Globus pallidus (tissue), 1 donor: ENCODE measurements around the gene POLR2M.

Experiments
- DNase-seq: peaks from one replicate; pipeline ENCODE4 v3.0.0-alpha.2; 2015; ENCODE audit warnings: low spot score

Gene POLR2M

DNA sequence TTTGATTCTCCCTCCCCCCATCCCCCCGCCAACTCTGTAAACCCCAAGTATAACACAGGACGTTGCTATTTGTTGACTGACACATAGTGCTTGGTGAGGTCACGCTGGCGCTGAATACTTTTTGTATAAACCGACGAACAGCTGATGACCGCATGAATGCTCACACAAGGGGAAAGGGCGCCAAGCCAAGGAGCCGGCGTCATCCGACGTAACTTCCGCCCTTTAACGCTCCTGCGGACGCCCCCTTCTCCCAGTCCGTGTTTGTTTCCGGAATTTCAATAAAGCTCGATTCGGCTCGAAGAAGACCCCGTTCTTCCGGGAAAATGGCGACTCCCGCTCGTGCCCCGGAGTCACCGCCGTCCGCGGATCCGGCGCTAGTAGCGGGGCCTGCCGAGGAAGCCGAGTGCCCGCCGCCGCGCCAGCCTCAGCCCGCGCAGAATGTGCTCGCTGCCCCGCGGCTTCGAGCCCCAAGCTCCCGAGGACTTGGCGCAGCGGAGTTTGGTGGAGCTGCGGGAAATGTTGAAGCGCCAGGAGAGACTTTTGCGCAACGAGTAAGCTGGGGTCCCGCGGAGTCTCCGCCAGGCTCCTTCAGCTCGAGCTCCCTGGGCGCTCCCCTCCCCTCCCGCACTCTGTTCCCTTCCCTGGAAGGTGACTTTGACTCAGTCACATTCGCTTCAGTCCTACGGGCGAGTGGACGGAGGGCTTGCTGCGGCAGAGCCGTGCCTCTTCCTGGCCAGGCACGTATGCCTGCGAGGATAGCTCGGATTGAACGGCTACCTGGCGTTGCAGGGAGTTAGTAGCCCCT, at the start of gene POLR2M:
TSS of gene POLR2M (plus strand) at position 310 of the 805 bp plus-strand sequence. CDS start at position 439, 129 bp downstream.
- peak; percentile 96 for DNase-seq

DNA sequence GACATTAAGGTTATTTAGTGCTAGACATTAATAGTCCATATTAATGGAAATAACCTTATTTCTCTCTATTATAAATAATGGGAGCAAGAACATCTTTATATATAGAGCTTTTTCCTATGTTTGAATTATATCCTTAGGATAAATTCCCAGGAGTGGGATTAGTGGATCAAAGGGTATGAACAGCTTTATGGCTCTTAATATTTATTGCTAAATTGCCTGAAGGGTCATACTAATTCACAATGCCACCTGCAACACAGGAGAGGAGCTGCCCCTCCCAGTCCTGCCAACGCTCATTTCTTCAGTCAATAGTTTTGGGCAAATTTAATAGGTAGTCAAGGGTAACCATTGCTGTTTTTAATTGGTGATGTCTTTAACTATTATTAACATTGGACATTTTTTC, 48.9 kb upstream of the POLR2M start:
- DNase-seq: no peak

DNA sequence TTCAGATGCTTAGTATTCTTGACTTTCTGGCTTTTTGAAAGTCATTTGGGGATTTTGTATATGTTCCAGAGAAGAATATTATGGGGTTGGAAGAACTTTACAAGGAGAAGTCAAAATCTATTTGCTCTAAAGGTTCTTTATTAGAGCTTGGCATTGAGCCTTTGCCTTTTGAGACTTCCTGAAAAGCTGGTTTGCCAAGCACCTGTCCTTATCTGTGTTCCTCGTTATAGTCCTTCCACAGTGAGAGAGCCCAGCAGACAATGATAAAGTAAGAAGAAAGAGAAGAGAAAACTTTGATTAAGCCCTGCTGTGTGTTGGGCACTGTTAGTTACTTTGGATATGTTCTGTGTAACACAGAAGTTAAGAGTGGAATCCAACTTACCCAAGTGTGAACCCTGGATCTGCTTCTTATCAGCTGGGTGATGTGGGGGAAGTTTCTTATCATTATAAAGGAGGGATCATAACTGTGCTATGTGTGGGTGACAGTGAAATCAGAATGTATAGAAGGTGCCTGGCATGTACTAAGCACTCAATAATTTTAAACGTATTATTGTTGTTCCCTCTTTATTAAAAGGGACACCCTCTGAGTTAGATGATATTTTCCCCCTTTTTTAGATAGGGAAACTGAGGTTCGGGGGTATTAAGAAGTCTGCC, 44.3 kb upstream of the POLR2M start:
- DNase-seq: no peak

DNA sequence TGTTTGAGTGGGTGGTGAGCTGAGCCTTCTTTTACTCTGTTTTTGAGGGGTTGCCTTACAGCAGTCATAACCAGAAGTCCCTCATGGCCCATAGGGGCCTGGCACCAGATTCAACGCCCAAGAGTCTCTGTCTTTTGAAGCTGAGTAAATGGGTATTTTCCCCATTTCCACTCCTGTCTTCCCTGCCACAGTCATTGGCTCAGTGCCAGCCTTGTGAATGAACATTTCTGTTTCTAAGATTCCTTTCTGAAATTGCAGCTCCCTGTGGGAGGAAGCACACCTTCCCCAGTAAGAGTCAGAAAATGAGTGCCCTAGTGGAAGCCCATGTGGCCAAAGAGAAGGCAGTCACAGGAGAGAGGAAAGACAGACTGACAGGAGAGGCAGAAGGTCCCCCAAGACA, 43.7 kb upstream of the POLR2M start:
- DNase-seq: no peak

DNA sequence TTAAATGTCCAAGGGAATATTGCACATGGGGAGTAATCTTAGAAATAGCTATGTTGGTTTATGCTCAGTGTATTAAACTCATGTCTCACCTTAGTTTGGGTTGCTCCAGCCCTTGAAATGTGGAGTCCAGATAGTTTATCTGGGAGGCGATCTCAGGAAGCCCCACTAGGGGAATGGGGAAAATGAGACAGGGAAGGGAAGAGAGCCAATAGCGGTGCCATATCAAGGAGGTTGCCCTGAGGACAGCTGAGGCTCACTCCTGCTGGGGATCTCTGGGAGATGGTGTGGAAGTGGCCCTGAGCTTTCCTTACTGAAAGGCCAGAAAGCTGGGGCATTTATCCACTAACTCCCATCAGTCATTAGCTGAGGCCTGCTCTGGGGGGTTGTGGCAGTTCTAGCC, 43.3 kb upstream of the POLR2M start:
- no peak for DNase-seq

DNA sequence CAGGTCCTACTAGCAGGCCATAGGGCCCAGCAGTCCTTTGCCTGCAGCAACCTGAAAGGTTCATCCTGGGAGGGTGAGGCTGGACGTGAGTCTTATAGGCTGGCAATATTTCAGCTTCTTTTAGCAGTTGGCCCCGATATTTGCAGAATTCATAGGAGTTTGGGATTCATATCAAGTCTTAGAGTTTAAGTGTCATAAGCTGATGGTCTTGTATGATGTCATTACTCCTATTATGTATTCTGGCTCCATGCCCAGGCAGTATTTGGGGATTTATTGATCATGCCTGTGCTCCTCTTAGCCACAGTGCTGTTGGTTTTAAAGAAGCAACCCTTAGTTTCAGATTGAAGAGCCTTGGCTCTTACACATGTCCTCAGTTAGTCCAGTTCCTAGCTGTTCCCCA, 41.3 kb upstream of the POLR2M start:
- DNase-seq: no peak

DNA sequence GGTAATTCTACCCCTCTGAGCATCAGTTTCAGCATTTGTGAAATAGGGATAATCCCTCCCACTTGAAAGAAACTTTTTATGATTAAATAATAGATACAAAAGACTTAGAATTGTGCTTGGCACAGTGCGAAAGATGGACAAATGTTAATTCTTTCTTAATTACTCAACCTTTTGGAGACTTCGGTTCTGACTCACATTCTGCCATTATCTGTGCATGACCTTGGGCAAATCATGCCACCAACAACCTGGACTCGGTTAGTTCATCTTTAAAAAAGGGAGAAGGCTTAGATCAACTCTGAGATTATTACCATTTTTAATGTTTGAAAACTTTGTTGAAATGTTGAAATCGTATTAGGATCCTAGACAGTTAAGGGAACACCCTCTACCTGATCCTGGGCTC, 40.6 kb upstream of the POLR2M start:
- no peak for DNase-seq

DNA sequence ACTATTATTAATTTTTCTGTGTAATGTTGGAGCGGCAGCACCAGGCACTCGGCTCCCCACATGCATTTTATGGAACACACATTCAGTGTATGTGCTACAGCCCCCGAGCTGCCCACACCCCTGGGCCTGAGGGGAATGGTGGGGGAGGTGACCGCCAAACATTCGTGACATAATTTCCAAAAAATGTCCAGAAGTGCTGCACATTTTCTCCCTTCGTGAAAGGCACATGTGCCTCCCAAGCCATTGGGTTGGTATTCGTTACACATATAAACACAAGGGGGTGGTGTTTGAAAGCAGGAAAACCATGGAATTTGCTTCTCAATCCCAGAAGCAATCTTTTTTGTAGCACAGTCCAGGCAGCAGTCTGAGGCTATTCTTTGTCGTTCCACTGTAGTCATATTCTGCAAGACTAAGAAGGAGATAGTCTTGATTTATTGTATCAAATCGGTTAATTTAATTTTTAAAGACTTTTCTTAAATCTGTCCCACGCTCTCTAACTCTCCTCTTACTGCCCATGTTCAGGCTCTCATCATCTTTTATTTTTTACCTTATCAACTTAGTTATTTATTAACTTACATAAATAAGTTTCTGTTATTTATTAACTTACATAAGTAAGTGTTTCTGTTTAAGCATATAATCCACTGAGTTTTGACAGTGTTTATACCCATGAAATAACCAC, 39.2 kb upstream of the POLR2M start:
- peak; percentile 70 for DNase-seq

DNA sequence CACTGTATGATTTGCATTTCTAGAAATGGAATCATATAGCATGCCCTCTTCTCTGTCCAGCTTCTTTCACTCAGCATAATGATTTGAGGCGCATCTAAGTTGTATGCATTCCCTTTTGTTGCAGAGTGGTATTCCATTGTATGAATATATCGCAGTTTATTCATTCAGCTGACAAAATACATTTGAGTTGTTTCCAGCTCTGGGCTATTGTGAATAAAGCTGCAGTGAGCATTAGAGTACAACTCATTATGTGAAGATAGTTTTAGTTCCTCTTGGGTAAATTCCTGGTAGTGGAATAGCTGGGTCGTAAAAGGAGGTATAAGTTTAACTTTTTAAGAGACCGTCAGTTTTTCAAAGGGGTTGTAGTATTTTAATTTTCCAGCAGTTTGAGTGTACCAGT, 38.5 kb upstream of the POLR2M start:
- no peak for DNase-seq

DNA sequence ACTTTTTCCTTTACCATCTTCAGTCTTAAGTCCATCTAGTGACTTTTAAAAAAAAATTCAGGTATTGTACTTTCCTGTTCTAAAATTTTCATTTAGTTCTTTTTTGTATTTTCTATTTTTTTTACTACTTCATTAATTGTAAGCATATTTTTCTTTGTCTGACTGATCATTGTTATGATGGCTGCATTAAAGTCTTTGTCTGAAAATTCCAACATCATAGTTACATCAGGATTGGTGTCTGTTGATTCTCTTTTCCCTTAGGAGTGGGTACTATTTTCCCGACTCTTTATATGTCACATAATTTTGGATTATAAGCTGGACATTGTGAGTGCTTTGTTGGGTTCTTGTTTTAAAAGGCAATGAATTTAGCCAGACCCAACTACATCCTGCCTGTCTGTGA, 34.9 kb upstream of the POLR2M start:
- no peak for DNase-seq

DNA sequence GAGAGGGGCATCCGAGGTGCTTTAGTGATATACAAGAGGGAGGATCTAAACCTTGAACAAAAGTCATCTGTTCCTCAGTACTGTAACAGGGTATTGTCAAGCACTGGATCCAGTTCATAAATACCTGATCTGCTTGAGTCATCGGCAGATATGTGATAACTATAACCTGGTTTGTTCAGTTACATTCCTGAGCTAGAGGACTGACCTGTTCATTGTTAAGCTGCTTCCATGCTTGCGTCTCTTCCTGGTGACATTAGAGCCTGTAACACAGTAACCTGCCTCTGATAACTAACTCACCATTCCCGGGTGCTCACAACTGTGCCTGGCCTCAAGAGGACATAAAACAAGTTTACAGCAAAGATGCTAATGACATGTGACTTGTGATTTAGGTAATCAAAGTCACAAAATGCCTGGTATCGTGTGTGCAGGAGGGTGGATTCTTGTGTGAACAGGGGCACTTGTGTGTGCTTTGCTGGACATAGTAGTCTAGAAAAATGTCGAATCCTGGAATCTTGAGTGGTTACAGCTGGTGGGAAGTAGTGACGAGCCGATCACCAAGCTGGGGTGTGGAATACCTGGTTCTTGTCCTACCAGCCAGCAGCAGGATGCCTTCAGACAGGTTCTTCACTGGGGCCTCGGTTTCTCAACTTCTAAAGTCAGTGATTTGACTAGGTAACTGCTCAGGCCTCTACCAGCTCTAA, 30.9 kb upstream of the POLR2M start:
- DNase-seq: no peak

DNA sequence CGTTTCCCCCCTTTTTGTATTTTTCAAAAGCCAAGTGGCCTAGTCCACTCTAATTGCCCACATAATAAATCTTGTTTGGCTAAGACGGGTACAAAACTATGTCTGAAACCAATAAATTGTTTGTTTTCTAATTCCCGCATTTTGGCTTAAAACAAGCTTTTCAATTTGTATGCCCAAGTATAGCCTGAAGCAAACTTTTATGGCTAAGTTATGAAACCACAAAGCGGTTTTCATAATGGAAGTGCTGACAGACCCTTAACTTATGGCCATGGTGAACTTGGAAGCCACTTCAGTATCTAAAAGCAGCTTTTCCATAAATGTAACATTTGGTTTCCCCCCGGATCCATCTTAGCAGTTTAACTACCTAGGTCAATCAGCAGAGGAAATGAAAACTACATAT, 29.9 kb upstream of the POLR2M start:
- no peak for DNase-seq

DNA sequence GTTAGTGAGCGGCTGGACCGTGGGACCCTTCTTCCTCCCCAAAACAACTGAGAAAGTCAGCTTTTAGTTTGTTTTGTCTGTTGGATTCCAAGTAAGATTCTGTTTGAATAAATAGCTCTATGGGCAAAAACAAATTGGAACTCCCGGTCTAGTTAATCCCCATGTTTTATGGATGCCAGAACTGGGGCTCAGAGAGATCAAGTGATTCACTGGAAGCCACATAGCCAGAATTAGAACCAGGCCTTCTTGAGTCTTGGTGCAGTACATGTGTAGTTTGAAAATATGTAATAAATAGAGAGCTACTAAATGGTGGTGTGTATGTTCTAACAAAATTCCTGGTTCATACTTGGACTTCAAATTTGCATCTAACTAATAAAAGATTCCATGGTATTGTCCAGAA, 29.3 kb upstream of the POLR2M start:
- no peak for DNase-seq

DNA sequence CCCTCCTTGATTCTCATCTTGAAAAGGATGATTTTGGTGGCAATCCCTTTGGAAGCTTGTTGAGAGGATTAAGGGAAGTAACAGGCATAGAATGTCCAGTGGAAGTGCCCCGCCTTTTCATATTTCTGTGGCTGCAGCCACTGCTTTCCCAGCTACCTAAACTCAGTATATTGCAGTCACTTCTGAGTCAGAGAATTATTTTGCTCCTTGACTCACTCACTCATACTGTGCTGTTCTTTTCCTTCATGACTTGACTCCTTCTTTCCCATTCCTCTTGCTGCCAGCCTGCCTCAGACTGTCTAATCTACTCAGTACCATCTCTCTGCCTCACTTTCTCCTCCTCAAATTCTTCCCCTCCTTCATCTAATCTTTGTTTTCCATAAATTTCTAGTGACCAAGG, 26.5 kb upstream of the POLR2M start:
- DNase-seq: no peak

DNA sequence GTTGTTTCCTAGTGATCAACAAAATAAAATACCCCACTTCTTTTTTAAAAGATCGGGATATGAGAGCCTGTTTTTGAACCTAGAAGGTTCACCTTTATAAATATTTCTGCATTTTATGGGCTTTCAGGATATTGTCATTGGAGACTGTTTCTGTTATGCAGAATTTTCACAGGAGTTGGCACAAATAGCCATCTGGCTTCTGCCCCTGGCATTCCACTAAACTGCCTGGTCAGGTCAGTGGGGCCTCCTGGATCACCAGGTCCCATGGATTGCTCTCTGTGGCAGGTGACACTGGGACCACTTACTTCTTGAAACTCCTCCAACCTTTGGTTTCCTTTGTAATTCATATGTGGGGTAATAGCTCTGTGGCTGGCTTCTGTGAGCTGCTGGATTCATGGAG, 25.5 kb upstream of the POLR2M start:
- DNase-seq: no peak

DNA sequence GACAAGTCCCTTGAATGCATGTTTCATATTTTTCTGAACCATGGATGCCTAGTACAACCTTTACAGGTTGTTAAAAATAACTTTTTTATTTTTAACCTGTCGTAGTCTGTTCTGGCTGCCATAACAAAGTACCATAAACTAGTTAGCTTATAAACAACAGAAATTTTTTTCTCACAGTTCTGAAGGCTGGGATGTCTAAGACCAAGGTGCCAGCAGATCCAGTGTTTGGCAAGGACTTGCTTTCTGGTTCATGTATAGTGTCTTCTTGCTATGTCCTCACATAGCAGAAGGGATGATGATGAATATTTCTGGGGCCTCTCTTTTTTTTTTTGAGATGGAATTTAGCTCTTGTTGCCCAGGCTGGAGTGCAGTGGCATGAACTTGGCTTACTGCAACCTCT, 23.0 kb upstream of the POLR2M start:
- no peak for DNase-seq

DNA sequence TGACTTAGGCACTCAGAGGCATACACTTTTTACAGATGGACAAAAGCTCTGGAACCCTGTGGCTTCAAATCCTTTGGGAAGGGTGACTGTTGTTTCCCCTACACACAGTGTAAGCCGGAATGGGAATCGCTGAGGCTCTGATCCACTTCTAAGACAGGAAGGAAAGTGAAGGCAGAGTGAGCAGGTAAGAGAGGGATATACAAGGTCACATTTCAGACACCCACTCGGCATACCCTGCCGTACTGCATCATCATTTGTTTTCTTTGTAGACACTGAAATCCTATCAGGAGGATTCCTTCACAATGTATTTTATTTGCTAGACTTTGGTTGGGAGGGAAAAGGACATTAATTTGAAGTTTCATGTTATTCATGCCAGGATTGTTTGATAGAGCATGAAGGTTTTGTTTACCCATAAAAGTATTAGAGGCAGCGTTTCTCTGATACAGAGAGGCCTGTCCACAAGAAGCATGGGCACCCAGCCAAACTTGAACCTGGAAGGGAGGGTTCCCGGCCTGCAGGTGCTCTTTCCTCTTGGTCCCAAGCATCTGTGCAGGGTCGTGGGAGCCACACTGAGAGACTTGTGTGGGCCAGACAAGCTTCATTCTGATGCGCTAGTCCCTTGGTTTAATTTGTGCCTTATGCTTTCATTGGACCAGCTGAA, 21.9 kb upstream of the POLR2M start:
- no peak for DNase-seq

DNA sequence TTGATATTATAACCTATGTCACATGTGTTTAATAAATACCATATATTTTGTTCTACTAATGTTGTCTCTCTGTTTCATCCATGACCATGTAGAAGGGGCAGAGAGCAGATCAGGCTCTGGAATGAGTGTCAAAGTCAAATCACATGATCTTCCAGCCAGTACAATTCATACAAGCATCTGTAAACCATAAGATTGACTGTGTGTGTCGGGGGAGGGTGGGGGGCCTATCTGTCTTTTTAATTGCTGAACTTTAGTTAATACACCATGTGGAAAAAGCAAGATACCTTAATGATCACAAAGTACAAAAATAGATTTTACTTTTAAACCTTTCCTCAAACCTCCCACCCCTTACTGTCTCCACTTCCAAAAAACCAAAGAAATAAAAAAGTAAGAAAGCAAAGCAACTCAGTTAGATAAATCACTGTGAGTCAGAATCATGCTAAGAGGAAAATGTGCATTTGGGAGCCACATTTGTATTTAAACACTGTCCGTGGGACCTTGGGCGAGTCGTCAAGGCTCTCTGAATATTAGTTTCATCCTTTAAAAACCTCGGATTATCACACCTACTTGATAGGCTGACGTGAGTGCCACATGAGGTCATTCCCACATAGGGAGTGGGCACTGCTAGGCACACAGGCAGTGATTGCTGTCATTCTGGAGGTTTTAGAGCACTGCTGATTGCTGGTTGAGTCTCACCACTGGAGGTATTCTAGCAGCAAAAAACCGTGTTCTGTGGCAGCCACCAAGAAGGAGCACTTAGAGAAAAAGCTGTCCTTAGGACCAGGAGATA, 21.0 kb upstream of the POLR2M start:
- DNase-seq: no peak

DNA sequence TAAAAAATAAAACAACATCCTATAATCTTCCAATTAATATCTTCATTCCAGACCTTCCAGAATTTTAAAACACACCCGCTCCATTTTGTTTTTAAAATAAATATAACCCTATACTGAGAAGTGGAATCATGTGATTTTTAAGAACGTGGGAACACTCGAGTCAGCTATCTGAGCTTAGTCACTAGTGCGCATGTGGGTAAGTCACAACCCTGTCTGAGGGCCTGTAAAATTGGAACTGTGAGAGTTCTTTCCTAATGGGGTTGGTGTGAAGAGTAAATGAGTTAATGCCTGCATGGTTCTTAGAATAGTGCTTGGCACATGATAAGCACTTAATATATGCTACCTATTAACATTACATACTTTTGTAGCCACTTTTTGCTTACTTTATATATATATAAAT, 19.9 kb upstream of the POLR2M start:
- no peak for DNase-seq

DNA sequence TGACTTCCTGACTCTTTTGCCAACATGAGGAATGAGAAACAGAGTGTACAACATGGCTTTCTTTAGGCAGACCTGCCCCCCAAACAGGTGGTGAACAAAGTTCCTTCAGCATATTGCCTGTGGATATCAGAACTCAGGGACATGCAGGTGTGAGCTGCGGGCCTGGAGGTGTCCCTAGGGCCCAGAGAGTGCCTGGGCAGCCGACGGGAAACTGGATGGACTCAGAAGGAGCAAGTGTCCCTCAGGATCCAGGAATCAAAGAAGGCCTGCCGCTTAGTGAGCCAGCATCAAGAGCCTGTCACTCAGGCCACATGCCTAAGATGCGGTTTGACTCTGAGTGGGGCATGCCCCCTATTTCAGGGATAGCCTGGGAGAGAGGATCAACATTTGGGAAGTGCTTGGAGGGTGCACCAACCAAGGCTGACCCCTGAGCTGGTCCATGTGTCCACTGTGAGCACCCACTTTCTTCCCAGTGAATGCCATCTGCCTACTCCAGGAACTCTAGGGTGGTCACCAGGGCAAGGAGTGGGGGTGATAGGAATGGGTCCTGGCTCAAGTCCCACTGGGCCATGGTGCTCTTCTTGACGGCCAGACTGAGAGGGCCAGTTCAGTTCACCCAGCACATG, 16.1 kb upstream of the POLR2M start:
- no peak for DNase-seq

DNA sequence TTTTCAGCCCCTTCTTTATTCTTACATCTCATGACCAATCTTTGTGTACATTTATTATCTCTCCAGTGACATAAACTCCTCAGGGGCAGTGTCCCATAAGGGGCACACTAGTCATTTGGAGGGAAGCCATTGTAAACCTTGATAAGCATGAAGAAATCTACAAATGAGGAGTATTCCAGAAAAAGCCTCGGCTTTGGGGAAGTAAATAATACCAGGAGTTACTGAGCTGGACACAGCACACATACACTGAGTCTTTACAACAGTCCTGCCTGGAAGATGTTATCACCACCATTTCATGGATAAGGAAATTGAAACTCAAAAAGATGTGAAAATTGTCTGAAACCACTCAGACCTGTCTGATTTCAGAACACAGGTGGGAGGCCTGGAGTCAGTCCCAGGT, 15.4 kb upstream of the POLR2M start:
- DNase-seq: no peak
